NCI-H510A (cell line): ENCODE results near the gene OR2W3.

Experiments used
- DNase-seq: peaks from one replicate; lab custom pipeline; 2025; lab: John Stamatoyannopoulos, UW

The OR2W3 gene

GRCh38 chr1:247919952-247920351 lies 24.6 kb downstream of the OR2W3 start, which contains the start of gene OR2T8:
OR2T8 (plus strand) TSS chr1:247920252; CDS start chr1:247921018, 766 bp downstream.
- no peak for DNase-seq

GRCh38 chr1:247923941-247924340 lies 28.6 kb downstream of the OR2W3 start:
- DNase-seq: no peak

GRCh38 chr1:247924868-247925267 lies 29.5 kb downstream of the OR2W3 start, which contains the start of gene OR2AJ1:
OR2AJ1 (plus strand) TSS chr1:247924889; CDS start chr1:247933769, 8,880 bp downstream.
- DNase-seq: no peak

GRCh38 chr1:247933989-247934388 lies 38.6 kb downstream of the OR2W3 start:
- DNase-seq: no peak

- DNase-seq: no peak
Measured at GRCh38 chr1:247935781-247936180, 40.4 kb downstream of the OR2W3 start.

- no peak for DNase-seq
Measured at GRCh38 chr1:247936415-247936814, 41.0 kb downstream of the OR2W3 start.

- DNase-seq: peak; percentile 51
Measured at GRCh38 chr1:247936965-247937734, 41.8 kb downstream of the OR2W3 start.

- no peak for DNase-seq
Measured at GRCh38 chr1:247942624-247943023, 47.2 kb downstream of the OR2W3 start.
